Cardiac fibroblast (primary cell): ENCODE measurements around the gene ATP5MK.

ENCODE experiments used
- DNase-seq, 2 donors: peaks; one replicate each; pipeline versions ENCODE4 v3.0.0 to v3.0.0-alpha.2; 2010; ENCODE audit warnings: low read depth in 2 of 2
- H3K4me3 ChIP-seq, 2 donors: replicated peaks in 1 of 2; 1 replicate in 1 of 2; 2 replicates in 1 of 2; pipeline ENCODE4 v1.5.1; 2011; ENCODE audit warnings: low read depth in 2 of 2, low read length in 2 of 2, mild to moderate bottlenecking in 2 of 2, moderate library complexity in 1 of 2
- CTCF ChIP-seq: IDR thresholded peaks from one replicate; pipeline ENCODE4 v1.5.1; 2011; ENCODE audit warnings: low read depth, mild to moderate bottlenecking, low read length, inconsistent platforms

Gene ATP5MK

GRCh38 chr10:103396067-103396788 is at the start of gene ATP5MK, which contains the start of gene PDCD11:
Gene ATP5MK (minus strand): TSS chr10:103396475. CDS start chr10:103392457, 4,018 bp downstream.
Gene PDCD11 (plus strand): TSS chr10:103396626. CDS start chr10:103398427, 1,801 bp downstream.
- peak within 1 kb of the TSS; percentile 90 to 97 for H3K4me3 ChIP-seq
- TF ChIP-seq CTCF, result peak; percentile 31
- peak; percentile 98 for DNase-seq

- H3K4me3 ChIP-seq, result no peak overlapping the region
- no peak for TF ChIP-seq CTCF
- no peak for DNase-seq
Observed at GRCh38 chr10:103445366-103445765, 49.1 kb upstream of the ATP5MK start.

- DNase-seq, result no peak
- H3K4me3 ChIP-seq, result no peak overlapping the region
- no peak for TF ChIP-seq CTCF
Observed at GRCh38 chr10:103444478-103444877, 48.2 kb upstream of the ATP5MK start.

- no peak for TF ChIP-seq CTCF
- no peak for DNase-seq
- H3K4me3 ChIP-seq, result no peak overlapping the region
Observed at GRCh38 chr10:103443475-103444185, 47.4 kb upstream of the ATP5MK start.

- TF ChIP-seq CTCF, result no peak
- peak; percentile 77 to 91 for DNase-seq
- no peak overlapping the region for H3K4me3 ChIP-seq
Observed at GRCh38 chr10:103442031-103442461, 45.8 kb upstream of the ATP5MK start.

GRCh38 chr10:103441611-103442010 is 45.3 kb upstream of the ATP5MK start:
- TF ChIP-seq CTCF, result no peak
- DNase-seq, result no peak
- H3K4me3 ChIP-seq, result no peak overlapping the region
